ENCODE results near the gene HOXA4. TPM values are rescaled to one million over a fixed set of nuclear protein-coding genes. Genes with fewer than 3 reads are reported as not detected.

HOXA4 gene
- total RNA-seq, 2 donors from 2014 or later = 0.79 TPM; not detected in 1

GRCh38 chr7:27143950-27144780, 13.6 kb upstream of the HOXA4 start:
- no peak for DNase-seq
- no peak overlapping the region for H3K27ac Mint-ChIP-seq
- H3K4me1 Mint-ChIP-seq (ENCODE audit: low read depth) = peaks cover 8% of the 10 kb centered on the region
- H3K4me3 Mint-ChIP-seq = no peak overlapping the region
- H3K9me3 Mint-ChIP-seq = no peaks in the 10 kb centered on the region
- no peak for ATAC-seq (replicated peaks in 1 of 2)
- no peaks in the 10 kb centered on the region for H3K36me3 Mint-ChIP-seq (ENCODE audit: insufficient read depth in 2 of 2)
- H3K27me3 Mint-ChIP-seq (ENCODE audit: low read depth) = peaks cover 57% of the 10 kb centered on the region

- Mint-ChIP-seq H3K4me1 (ENCODE audit: low read depth) (peaks cover 5% of the 10 kb centered on the region), H3K9me3 (no peaks in the 10 kb centered on the region), H3K27me3 (ENCODE audit: low read depth) (peaks cover 49% of the 10 kb centered on the region), H3K4me3 (peak within 1 kb of the TSS; percentile 53 to 63), H3K36me3 (ENCODE audit: insufficient read depth in 2 of 2) (no peaks in the 10 kb centered on the region), H3K27ac (no peak within 1 kb of the TSS)
- DNase-seq (peak in 1 of 2 donors; percentile 26), ATAC-seq (replicated peaks in 1 of 2) (peak; percentile 61 to 75)
These were observed 12.7 kb upstream of the HOXA4 start, which contains the start of gene HOXA5 for GRCh38 chr7:27143023-27143949. Gene HOXA5 (minus strand): TSS chr7:27143681. CDS start chr7:27143607, 74 bp downstream.

- no peak for DNase-seq
- H3K27ac Mint-ChIP-seq = no peak overlapping the region
- H3K36me3 Mint-ChIP-seq (ENCODE audit: insufficient read depth in 2 of 2) = no peaks in the 10 kb centered on the region
- no peaks in the 10 kb centered on the region for H3K4me1 Mint-ChIP-seq (ENCODE audit: low read depth)
- ATAC-seq (replicated peaks in 1 of 2) = no peak
- H3K9me3 Mint-ChIP-seq = no peaks in the 10 kb centered on the region
- H3K27me3 Mint-ChIP-seq (ENCODE audit: low read depth) = peaks cover 48% of the 10 kb centered on the region
- H3K4me3 Mint-ChIP-seq = peak overlapping the region; percentile 53 to 63
These were observed 12.0 kb upstream of the HOXA4 start for GRCh38 chr7:27142580-27143022.

GRCh38 chr7:27141923-27142579, 11.5 kb upstream of the HOXA4 start:
- DNase-seq (no peak), ATAC-seq (replicated peaks in 1 of 2) (no peak)
- no peaks in the 10 kb centered on the region for H3K4me1 Mint-ChIP-seq (ENCODE audit: low read depth)
- H3K9me3 Mint-ChIP-seq = no peaks in the 10 kb centered on the region
- no peak overlapping the region for H3K4me3 Mint-ChIP-seq
- no peak overlapping the region for H3K27ac Mint-ChIP-seq
- peaks cover 50% of the 10 kb centered on the region for H3K27me3 Mint-ChIP-seq (ENCODE audit: low read depth)
- H3K36me3 Mint-ChIP-seq (ENCODE audit: insufficient read depth in 2 of 2) = no peaks in the 10 kb centered on the region

GRCh38 chr7:27141137-27141922, 10.8 kb upstream of the HOXA4 start:
- DNase-seq = no peak
- Mint-ChIP-seq H3K9me3 (no peaks in the 10 kb centered on the region), H3K27ac (no peak overlapping the region), H3K27me3 (ENCODE audit: low read depth) (peaks cover 47% of the 10 kb centered on the region), H3K4me1 (ENCODE audit: low read depth) (peaks cover 1% of the 10 kb centered on the region), H3K4me3 (no peak overlapping the region), H3K36me3 (ENCODE audit: insufficient read depth in 2 of 2) (no peaks in the 10 kb centered on the region)
- ATAC-seq (replicated peaks in 1 of 2) = no peak

GRCh38 chr7:27140126-27140857, 9.7 kb upstream of the HOXA4 start:
- H3K36me3 Mint-ChIP-seq (ENCODE audit: insufficient read depth in 2 of 2) = peaks cover 0 to 2% of the 10 kb centered on the region in 2 donors
- no peak for ATAC-seq (replicated peaks in 1 of 2)
- no peak overlapping the region for H3K4me3 Mint-ChIP-seq
- peaks cover 46% of the 10 kb centered on the region for H3K27me3 Mint-ChIP-seq (ENCODE audit: low read depth)
- no peak for DNase-seq
- H3K9me3 Mint-ChIP-seq = no peaks in the 10 kb centered on the region
- H3K4me1 Mint-ChIP-seq (ENCODE audit: low read depth) = peaks cover 12% of the 10 kb centered on the region
- no peak overlapping the region for H3K27ac Mint-ChIP-seq

GRCh38 chr7:27139334-27140125, 9.0 kb upstream of the HOXA4 start:
- Mint-ChIP-seq H3K4me3 (no peak overlapping the region), H3K9me3 (no peaks in the 10 kb centered on the region), H3K27me3 (ENCODE audit: low read depth) (peaks cover 42% of the 10 kb centered on the region), H3K4me1 (ENCODE audit: low read depth) (peaks cover 19% of the 10 kb centered on the region), H3K27ac (no peak overlapping the region), H3K36me3 (ENCODE audit: insufficient read depth in 2 of 2) (peaks cover 0 to 2% of the 10 kb centered on the region in 2 donors)
- ATAC-seq (replicated peaks in 1 of 2) (no peak), DNase-seq (no peak)

GRCh38 chr7:27138985-27139333, 8.4 kb upstream of the HOXA4 start:
- H3K4me1 Mint-ChIP-seq (ENCODE audit: low read depth) = peaks cover 25% of the 10 kb centered on the region
- ATAC-seq (replicated peaks in 1 of 2) (no peak), DNase-seq (no peak)
- no peak overlapping the region for H3K4me3 Mint-ChIP-seq
- H3K27ac Mint-ChIP-seq = no peak overlapping the region
- peaks cover 0 to 2% of the 10 kb centered on the region in 2 donors for H3K36me3 Mint-ChIP-seq (ENCODE audit: insufficient read depth in 2 of 2)
- H3K27me3 Mint-ChIP-seq (ENCODE audit: low read depth) = peaks cover 42% of the 10 kb centered on the region
- H3K9me3 Mint-ChIP-seq = no peaks in the 10 kb centered on the region

GRCh38 chr7:27138472-27138871, 7.9 kb upstream of the HOXA4 start:
- Mint-ChIP-seq H3K9me3 (no peaks in the 10 kb centered on the region), H3K27me3 (ENCODE audit: low read depth) (peaks cover 42% of the 10 kb centered on the region), H3K4me1 (ENCODE audit: low read depth) (peaks cover 30% of the 10 kb centered on the region), H3K36me3 (ENCODE audit: insufficient read depth in 2 of 2) (peaks cover 0 to 2% of the 10 kb centered on the region in 2 donors), H3K27ac (no peak overlapping the region), H3K4me3 (no peak overlapping the region)
- ATAC-seq (replicated peaks in 1 of 2) (no peak), DNase-seq (no peak)

- DNase-seq (no peak), ATAC-seq (replicated peaks in 1 of 2) (no peak)
- peaks cover 35% of the 10 kb centered on the region for H3K4me1 Mint-ChIP-seq (ENCODE audit: low read depth)
- H3K27me3 Mint-ChIP-seq (ENCODE audit: low read depth) = peaks cover 47% of the 10 kb centered on the region
- H3K27ac Mint-ChIP-seq = no peak overlapping the region
- no peaks in the 10 kb centered on the region for H3K9me3 Mint-ChIP-seq
- no peak overlapping the region for H3K4me3 Mint-ChIP-seq
- H3K36me3 Mint-ChIP-seq (ENCODE audit: insufficient read depth in 2 of 2) = peaks cover 0 to 2% of the 10 kb centered on the region in 2 donors
These were observed 7.2 kb upstream of the HOXA4 start for GRCh38 chr7:27137640-27138315.

- DNase-seq (peak; percentile 55 to 59), ATAC-seq (replicated peaks in 1 of 2) (peak; percentile 73 to 87)
- H3K27ac Mint-ChIP-seq = peak overlapping the region; percentile 84
- peak overlapping the region; percentile 52 to 59 for H3K4me3 Mint-ChIP-seq
- H3K36me3 Mint-ChIP-seq (ENCODE audit: insufficient read depth in 2 of 2) = peaks cover 0 to 3% of the 10 kb centered on the region in 2 donors
- H3K4me1 Mint-ChIP-seq (ENCODE audit: low read depth) = peaks cover 48% of the 10 kb centered on the region
- peaks cover 43% of the 10 kb centered on the region for H3K27me3 Mint-ChIP-seq (ENCODE audit: low read depth)
- H3K9me3 Mint-ChIP-seq = no peaks in the 10 kb centered on the region
These were observed 3.8 kb upstream of the HOXA4 start for GRCh38 chr7:27134392-27134791.
